Loucy (cell line): ENCODE measurements around the gene MEGF8.
A peak's percentile ranks its signal among the peaks of the same experiment; 100 is the strongest.

Experiments used
- H2AFZ ChIP-seq: fragments of 200-600 bp; sonication (generic); 2 replicates; pipeline ENCODE4 v1.6.0; 2016; ENCODE audit warnings: antibody characterized with exemption, mild to moderate bottlenecking, low read length, moderate library complexity
- H3F3A ChIP-seq: fragments of 200-600 bp; 2 replicates; pipeline ENCODE4 v1.6.0; 2016; ENCODE audit warnings: antibody characterized with exemption, low read depth, mild to moderate bottlenecking
- H3K27me3 ChIP-seq: fragments of 200-600 bp; sonication (generic); 2 replicates; pipeline ENCODE4 v1.6.1; 2014; ENCODE audit warnings: low read length, mild to moderate bottlenecking; ENCODE audit not compliant: insufficient read depth, poor library complexity, severe bottlenecking
- H3K36me3 ChIP-seq: fragments of 200-600 bp; sonication (generic); 2 replicates; pipeline ENCODE4 v1.6.1; 2016; ENCODE audit warnings: low read length; ENCODE audit not compliant: insufficient read depth
- H3K4me1 ChIP-seq: fragments of 200-600 bp; sonication (generic); 2 replicates; pipeline ENCODE4 v1.5.1; 2014; ENCODE audit warnings: low read length, mild to moderate bottlenecking; ENCODE audit not compliant: insufficient read depth, poor library complexity, severe bottlenecking
- H3K4me2 ChIP-seq: fragments of 200-600 bp; sonication (generic); 2 replicates; pipeline ENCODE4 v1.6.0; 2014; ENCODE audit warnings: antibody characterized with exemption, low read length, low read depth, mild to moderate bottlenecking; ENCODE audit not compliant: poor library complexity, severe bottlenecking
- H3K4me3 ChIP-seq: fragments of 200-600 bp; sonication (generic); 2 replicates; pipeline ENCODE4 v1.5.1; 2014; ENCODE audit warnings: low read length, mild to moderate bottlenecking, mixed read lengths; ENCODE audit not compliant: poor library complexity, severe bottlenecking
- H3K79me2 ChIP-seq: fragments of 200-600 bp; sonication (generic); 2 replicates; pipeline ENCODE4 v1.6.1; 2014; ENCODE audit warnings: low read length; ENCODE audit not compliant: insufficient read depth
- H3K9ac ChIP-seq: fragments of 200-600 bp; sonication (generic); 2 replicates; pipeline ENCODE4 v1.6.0; 2014; ENCODE audit warnings: mild to moderate bottlenecking, low read depth, low read length, moderate library complexity; ENCODE audit not compliant: poor library complexity, severe bottlenecking
- H3K9me2 ChIP-seq: fragments of 200-600 bp; sonication (generic); replicated peaks from 2 replicates; pipeline ENCODE4 v1.6.1; 2016; ENCODE audit warnings: low read depth, low read length, mixed read lengths
- H3K9me3 ChIP-seq: fragments of 200-600 bp; sonication (generic); 2 replicates; pipeline ENCODE4 v1.6.1; 2014; ENCODE audit warnings: mild to moderate bottlenecking, antibody characterized with exemption, low read length, low read depth; ENCODE audit not compliant: insufficient read depth
- H4K20me1 ChIP-seq: fragments of 200-600 bp; sonication (generic); 2 replicates; pipeline ENCODE4 v1.6.0; 2014; ENCODE audit warnings: antibody characterized with exemption, low read length, mild to moderate bottlenecking; ENCODE audit not compliant: insufficient read depth, poor library complexity, severe bottlenecking
- CTCF ChIP-seq: fragments of 200-600 bp; sonication (generic); conservative IDR thresholded peaks from 2 replicates; pipeline ENCODE4 v1.5.1; 2014; ENCODE audit warnings: mild to moderate bottlenecking, antibody characterized with exemption, low read length
- EZH2phosphoT487 ChIP-seq: fragments of 200-600 bp; IDR thresholded peaks from 2 replicates; pipeline ENCODE4 v1.6.1; 2018; ENCODE audit warnings: antibody characterized with exemption, mild to moderate bottlenecking, moderate library complexity, borderline replicate concordance

Gene MEGF8

DNA sequence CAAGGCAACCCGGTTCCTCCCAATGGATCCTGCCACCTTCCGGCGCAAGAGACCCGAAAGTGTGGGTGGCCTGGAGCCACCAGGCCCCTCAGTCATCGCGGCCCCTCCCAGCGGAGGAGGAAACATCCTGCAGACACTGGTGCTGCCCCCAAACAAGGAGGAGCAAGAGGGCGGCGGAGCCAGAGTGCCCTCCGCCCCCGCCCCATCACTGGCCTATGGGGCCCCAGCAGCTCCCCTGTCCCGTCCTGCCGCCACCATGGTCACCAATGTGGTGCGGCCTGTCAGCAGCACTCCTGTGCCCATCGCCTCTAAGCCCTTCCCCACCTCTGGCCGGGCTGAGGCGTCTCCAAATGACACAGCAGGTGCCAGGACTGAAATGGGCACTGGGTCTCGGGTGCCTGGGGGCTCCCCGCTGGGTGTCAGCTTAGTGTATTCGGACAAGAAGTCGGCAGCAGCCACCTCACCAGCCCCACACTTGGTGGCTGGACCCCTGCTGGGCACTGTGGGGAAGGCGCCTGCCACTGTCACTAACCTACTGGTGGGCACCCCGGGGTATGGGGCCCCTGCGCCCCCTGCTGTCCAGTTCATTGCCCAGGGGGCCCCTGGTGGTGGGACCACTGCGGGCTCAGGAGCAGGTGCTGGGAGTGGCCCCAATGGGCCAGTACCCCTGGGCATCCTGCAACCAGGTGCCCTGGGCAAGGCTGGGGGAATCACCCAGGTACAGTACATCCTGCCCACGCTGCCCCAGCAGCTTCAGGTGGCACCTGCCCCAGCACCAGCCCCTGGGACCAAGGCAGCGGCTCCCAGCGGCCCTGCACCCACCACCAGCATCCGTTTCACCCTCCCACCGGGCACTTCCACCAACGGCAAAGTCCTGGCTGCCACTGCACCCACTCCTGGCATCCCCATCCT lies 34.7 kb upstream of the MEGF8 start:
- TF ChIP-seq CTCF (peak; percentile 98), EZH2phosphoT487 (no peak)
- Histone ChIP-seq H4K20me1 (peaks cover 10% of the 10 kb centered on the region), H3K79me2 (peaks cover 11% of the 10 kb centered on the region; the same call in 1 of the 2 replicates), H3K9me2 (no peaks in the 10 kb centered on the region), H3K36me3 (peaks cover 66% of the 10 kb centered on the region; the same call in 1 of the 2 replicates), H3K9me3 (no peaks in the 10 kb centered on the region), H2AFZ (no peak overlapping the region), H3F3A (no peaks in the 10 kb centered on the region), H3K9ac (no peak overlapping the region), H3K27me3 (no peaks in the 10 kb centered on the region), H3K4me1 (peaks cover 7% of the 10 kb centered on the region), H3K4me3 (no peak overlapping the region), H3K4me2 (no peak overlapping the region)

DNA sequence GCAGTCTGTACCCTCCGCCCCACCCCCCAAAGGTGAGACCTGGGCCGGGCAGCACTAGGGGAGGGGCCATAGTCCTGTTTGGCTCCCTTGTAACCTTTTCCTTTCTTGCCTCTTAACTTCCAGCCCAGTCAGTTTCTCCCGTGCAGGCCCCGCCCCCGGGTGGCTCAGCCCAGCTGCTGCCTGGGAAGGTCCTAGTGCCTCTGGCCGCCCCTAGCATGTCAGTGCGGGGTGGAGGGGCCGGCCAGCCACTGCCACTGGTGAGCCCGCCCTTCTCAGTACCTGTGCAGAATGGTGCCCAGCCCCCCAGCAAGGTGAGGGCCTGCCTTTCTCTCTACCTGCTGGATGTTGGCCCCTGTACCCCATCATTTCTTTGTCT lies 34.0 kb upstream of the MEGF8 start:
- H4K20me1 ChIP-seq, result peaks cover 5% of the 10 kb centered on the region
- H2AFZ ChIP-seq, result no peak overlapping the region
- no peak overlapping the region for H3K4me3 ChIP-seq
- no peaks in the 10 kb centered on the region for H3K9me2 ChIP-seq
- peaks cover under 1% of the 10 kb centered on the region for H3K4me1 ChIP-seq
- peaks cover 66% of the 10 kb centered on the region; the same call in 1 of the 2 replicates for H3K36me3 ChIP-seq
- no peaks in the 10 kb centered on the region for H3K27me3 ChIP-seq
- no peak for TF ChIP-seq EZH2phosphoT487
- TF ChIP-seq CTCF, result no peak
- peaks cover 5% of the 10 kb centered on the region; the same call in 1 of the 2 replicates for H3K79me2 ChIP-seq
- no peaks in the 10 kb centered on the region for H3K9me3 ChIP-seq
- H3K9ac ChIP-seq, result no peak overlapping the region
- no peak overlapping the region for H3K4me2 ChIP-seq
- no peaks in the 10 kb centered on the region for H3F3A ChIP-seq

DNA sequence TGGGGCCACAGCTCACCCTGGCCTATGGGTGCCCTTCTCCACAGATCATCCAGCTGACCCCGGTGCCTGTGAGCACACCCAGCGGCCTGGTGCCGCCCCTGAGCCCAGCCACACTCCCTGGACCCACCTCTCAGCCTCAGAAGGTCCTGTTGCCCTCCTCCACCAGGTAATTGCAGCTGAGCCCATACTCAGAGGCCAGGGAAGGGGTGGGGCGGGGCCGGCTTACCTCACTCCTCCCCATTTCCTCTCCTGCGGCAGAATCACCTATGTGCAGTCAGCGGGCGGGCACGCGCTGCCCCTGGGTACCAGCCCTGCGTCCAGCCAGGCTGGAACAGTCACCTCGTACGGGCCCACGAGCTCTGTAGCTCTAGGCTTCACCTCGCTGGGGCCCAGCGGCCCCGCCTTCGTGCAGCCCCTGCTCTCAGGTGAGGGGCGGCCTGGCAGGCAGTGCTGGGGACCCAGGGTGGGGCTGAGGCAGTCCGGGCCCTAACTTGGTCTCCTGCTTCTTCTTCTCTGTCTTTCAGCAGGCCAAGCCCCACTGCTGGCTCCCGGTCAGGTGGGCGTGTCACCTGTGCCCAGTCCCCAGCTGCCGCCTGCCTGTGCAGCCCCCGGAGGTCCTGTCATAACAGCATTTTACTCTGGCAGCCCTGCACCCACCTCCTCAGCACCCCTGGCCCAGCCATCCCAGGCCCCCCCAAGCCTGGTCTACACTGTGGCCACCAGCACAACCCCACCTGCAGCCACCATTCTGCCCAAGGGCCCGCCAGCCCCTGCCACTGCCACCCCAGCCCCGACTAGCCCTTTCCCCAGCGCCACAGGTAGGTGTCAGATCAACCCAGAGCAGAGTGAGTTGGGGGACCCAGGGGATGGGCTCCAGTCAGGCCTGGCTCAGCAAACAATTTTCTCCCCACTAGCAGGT lies 33.1 kb upstream of the MEGF8 start:
- Histone ChIP-seq H2AFZ (no peak overlapping the region), H3K9ac (no peak overlapping the region), H3K9me3 (no peaks in the 10 kb centered on the region), H4K20me1 (peaks cover 3% of the 10 kb centered on the region), H3K79me2 (no peaks in the 10 kb centered on the region), H3F3A (no peaks in the 10 kb centered on the region), H3K36me3 (peaks cover 61% of the 10 kb centered on the region; the same call in 1 of the 2 replicates), H3K9me2 (no peaks in the 10 kb centered on the region), H3K4me2 (no peak overlapping the region), H3K4me1 (no peaks in the 10 kb centered on the region), H3K27me3 (no peaks in the 10 kb centered on the region), H3K4me3 (no peak overlapping the region)
- TF ChIP-seq CTCF (no peak), EZH2phosphoT487 (no peak)
